Head of caudate nucleus (tissue), 42 donors: ENCODE results near the gene FAM120C.

Experiments used
- DNase-seq, 42 donors: peaks; one replicate each; pipeline versions ENCODE4 v3.0.0 to v3.0.0-alpha.2; 2020 to 2021; ENCODE audit warnings: mixed read lengths in 7 of 42
- intact Hi-C: fragments of 100-400 bp; cut with DNase I; formaldehyde crosslinking; loops from one replicate; pipeline ENCODE4 v1.15.0; 2022

FAM120C gene, protein sequence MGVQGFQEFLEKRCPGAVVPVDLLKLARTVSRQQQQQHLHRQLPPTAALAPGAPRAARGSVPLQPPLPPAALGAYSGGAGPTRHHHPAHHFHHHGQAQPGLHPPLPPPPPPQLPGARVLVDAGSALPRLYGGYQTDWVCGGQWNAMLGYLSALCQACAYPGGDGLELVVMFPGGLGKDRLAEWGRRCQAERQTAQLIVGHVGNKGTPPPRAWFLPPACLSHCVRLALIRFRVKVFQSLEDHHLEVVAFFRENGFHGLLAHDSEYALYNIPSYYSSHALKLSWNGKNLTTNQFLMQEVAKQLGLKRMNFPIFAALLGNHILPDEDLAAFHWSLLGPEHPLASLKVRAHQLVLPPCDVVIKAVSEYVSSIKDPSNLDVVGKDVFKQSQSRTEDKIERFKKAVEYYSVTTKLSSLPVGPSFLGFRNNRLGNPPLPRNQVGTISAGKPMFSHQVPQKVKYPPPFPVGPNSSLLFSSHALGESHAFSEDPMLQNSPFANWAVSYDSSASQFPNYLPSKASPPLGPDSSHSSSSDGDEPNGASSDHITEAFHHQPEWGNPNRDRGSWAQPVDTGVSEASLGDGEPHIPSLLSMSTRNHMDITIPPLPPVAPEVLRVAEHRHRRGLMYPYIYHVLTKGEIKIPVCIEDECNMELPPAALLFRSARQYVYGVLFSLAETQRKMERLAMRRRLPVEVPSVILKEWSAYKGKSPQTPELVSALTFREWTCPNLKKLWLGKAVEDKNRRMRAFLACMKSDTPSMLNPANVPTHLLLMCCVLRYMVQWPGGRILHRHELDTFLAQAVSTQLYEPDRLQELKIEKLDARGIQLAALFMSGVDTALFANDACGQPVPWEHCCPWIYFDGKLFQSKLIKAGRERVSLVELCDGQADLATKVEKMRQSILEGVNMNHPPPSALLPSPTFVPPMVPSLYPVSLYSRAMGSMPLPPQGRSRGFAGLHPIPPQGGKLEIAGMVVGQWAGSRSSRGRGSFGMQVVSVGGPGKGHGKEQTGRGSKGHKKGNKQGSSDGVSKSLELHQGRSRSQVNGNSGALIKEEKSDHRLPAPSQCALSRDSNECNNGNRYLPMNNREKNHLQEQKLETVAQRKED

DNA sequence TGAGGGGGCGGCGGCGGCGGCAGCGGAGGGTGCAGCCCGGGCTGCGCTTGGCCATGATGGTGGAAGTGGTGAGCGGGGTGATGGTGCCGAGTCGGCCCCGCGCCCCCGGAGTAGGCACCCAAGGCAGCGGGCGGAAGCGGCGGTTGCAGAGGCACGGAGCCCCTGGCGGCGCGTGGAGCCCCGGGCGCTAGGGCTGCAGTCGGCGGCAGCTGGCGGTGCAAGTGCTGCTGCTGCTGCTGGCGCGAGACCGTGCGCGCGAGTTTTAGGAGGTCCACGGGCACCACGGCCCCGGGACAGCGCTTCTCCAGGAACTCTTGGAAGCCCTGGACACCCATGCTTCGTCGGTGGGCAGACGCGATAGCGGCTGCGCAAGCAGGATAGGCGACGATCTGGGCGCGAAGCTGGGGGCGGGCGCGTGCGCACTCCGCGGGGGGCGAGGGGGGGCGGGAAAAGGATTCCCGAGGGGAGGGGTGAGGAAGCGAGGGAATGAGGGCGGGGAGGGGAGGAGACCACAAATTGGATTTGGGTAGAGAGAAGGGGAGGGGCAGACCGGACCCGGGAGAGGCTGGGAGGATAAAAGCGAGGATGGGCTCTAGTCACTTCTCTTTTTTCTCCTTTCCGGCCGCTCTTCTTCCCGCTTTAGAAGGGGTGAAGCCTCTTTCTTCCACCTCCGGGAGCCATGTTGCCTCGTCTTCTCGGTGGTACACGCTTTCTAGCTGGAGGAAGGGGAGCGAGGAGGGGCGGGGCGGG lies at the start of gene FAM120C:
TSS of gene FAM120C (minus strand) at position 391 of the 750 bp plus-strand sequence. CDS start at position 335, 56 bp downstream.
- intact Hi-C loops = loop anchor here (5.0 kb wide), 1 partner anchor 141 kb away; the partner anchor contains the start of gene PHF8
- peak; percentile 12 to 85 (median 68) for DNase-seq

DNA sequence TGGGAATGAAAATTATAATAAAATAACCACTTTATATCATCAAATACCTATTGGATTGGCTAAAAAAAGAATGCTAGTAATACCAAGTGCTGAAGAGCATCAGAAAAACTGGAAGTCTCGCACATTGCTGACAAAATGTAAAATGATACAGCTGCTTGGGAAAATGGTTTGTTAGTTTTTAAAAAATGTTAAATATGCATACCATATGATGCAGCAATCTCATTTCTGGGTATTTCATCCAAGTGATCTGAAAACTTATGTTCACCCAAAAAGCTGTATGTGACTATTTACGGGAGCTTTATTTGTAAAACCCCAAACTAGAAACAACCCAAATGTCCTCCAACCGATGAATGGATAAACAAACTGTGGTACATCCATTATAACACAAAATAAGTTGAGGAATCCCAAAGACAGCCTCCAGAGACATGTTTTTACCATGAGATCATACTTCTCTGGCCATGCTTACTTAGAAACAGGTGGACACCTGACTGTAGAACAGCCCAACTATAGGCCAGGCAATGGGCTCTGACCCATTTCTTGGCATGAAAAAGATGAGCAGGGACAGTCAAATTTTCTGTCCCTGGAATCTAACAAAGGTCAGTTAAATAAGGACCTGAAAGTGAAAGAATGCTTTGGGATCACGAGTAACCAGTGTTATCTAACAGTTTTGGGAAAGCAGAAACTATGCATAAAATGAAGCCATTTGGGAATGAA lies 47.5 kb upstream of the FAM120C start:
- intact Hi-C loops = no loop called here
- DNase-seq = no peak

DNA sequence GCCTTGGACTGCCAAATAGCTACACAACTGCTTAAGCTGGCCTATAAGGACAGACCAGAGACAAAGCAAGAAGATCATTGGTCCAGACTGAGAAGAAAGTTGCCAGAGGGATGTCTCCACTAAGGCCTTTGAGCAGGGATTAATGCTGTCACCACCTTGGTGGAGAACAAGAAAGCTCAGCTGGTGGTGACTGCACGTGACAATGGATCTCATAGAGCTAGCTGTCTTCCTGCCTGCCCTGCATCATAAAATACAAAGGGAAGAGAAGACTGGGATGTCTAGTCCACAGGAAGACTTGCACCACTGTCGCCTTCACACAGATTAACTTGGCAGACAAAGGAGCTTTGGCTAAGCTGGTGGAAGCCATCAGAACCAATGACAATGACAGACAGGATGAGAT lies 40.5 kb upstream of the FAM120C start:
- intact Hi-C loops = no loop called here
- DNase-seq = no peak

DNA sequence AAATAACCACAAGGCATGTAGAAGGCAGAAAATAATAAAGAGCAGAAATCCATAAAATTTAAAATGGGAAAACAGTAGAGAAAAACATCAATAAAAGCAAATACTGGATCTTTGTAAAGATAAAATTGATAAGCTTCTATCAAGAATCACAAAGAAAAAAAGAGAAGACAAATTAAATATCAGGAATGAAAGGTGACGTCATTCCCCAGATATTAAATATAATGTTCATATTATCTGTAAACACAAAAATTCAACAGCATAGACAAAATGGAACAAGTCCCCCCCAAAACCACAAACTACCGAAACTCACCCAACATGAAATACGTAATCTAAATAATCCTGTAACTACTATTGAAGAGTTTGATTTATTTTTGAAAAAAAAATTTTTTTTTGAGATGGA lies 30.5 kb upstream of the FAM120C start:
- no peak for DNase-seq
- intact Hi-C loops = no loop called here

DNA sequence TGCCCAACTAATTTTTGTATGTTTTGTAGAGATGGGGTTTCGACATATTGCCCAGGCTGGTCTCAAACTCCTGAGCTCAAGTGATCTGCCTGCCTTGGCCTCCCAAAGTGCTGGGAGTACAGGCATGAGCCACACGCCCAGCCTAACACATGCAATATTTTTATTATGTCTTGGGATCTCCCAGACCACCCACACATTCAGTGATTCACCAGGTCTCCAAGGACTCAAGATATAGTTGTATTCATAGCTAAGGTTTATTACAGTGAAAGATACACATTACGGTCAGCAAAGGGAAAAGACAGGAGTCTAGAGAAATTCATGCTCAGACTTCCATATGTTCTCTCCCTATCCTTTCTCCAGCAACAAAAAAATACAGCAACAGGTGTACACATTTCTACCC lies 25.5 kb upstream of the FAM120C start:
- intact Hi-C loops = no loop called here
- no peak for DNase-seq

DNA sequence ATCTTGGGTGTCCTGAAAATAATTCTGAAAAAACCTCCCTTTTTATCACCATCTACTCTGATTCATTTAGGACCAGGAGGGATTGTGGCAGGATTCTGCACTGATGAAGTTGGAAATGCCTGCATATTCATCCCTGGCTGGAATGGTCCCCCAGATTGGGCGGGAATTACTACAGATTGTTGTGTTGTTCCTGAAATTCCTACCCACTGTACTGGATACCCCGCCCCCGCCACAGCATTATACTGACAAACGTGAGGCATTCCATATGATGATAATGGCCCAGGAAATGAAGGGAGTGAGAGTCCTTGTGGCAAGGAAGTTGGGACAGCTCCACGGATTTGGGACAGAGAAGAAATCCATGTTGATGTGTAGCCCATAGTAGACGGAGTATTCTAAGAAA lies 15.2 kb upstream of the FAM120C start:
- DNase-seq = no peak
- intact Hi-C loops = no loop called here

DNA sequence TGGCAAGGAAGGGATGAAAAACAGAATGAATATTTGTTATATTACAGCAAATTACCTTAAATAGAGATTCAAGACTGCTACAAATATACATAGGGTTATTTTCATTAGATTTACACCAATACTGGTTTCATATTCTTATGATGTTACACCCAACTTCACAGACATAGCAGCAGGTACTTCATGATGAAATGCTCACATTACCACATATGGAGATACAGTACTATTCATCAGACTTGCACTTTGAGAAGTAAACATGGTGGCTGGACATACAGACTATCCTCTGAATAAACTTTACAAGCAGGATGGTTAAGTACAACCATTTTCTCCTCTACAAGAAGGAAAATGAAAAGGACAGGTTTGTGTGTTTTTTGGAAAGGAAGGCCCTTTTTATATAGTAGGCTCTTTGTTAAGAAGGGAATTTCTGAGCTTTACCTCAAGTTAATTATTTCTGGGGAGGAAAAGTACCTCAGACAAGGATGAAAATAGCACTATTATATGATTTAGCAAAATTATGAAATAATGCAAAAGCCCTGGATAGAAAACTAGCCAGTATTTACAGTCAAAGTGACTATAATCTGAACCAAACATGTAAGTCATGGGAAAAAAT lies 12.0 kb upstream of the FAM120C start:
- no peak for DNase-seq
- intact Hi-C loops = no loop called here

DNA sequence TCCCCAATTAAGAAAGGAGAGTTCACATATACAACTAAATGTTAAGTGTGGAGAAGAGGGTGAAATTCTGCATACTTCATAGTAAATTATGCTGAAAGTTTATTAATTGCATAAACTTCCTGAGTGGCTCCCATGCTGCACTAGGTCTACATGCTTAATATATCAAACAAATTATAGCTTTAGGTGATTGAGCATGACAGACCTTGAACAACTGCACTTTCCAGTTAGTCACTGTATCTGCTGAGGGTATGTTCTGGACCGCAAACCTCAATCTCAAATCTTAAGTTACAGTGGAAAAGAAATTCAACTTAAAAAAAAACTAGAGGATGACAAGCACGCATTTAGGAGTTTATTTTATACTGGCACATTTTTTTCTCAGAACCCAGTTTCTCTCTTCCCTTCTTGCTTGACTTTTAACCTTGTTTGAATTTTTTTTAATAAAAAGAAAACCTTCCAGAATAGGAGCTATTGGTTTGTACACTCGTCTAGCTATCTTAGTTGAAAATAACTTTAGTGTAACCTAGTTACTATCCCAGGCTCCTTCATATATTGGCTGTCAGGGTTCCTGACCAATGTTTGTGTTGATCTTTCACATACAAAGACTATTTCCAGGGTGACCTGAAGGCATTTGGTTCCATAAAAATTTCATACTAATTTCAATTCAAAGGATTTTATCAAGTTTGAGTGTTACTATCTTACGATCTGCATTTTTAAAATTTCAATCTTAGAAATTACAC lies 10.2 kb upstream of the FAM120C start:
- no peak for DNase-seq
- intact Hi-C loops = no loop called here

DNA sequence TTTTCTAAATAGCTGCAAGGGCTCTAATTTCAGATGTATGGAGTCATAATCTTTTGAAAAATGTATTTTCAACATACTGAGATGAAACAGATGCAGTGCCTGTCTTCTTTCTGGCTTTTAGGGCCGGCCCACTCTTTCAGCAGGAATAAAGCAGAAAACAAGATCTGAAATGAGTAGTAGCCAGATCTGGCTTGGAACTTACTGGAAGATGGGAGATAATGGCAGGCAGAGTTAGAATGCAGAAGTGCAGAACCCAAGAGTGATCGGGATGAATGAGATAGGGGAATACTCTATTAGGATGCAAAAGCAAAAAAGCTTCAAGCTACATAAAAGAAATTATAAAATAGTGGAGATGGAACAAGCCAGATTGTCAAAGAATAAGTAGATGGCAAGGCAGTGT lies 1.4 kb upstream of the FAM120C start:
- intact Hi-C loops = loop anchor here (5.0 kb wide), 1 partner anchor 142 kb away; the partner anchor contains the start of gene PHF8
- DNase-seq = no peak

DNA sequence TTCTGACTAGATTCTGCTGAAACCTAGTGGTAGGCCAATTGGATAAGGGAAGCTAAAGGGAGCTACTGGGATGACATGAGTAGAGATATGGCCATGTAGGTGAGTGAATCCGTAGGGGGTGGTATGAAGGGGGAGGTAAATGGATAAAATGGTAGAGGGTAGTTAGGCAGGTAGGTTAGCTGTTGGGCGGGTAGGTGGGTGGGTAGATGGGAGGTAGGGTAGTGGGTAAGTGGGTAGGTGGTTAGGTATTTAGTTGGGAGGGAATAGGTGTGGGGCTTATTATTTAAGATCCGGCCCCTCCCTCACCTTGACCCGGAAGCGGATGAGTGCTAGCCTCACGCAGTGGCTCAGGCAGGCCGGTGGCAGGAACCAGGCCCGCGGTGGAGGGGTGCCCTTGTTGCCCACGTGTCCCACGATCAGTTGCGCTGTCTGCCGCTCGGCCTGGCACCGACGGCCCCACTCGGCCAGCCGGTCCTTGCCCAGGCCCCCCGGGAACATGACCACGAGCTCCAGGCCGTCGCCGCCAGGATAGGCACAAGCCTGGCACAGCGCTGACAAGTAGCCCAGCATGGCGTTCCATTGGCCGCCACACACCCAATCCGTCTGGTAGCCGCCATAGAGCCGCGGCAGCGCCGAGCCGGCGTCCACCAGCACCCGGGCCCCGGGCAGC lies 725 bp downstream of the FAM120C start:
- peak; percentile 46 to 89 (median 74) for DNase-seq
- intact Hi-C loops = loop anchor here (5.0 kb wide), 1 partner anchor 140 kb away; the partner anchor contains the start of gene PHF8

DNA sequence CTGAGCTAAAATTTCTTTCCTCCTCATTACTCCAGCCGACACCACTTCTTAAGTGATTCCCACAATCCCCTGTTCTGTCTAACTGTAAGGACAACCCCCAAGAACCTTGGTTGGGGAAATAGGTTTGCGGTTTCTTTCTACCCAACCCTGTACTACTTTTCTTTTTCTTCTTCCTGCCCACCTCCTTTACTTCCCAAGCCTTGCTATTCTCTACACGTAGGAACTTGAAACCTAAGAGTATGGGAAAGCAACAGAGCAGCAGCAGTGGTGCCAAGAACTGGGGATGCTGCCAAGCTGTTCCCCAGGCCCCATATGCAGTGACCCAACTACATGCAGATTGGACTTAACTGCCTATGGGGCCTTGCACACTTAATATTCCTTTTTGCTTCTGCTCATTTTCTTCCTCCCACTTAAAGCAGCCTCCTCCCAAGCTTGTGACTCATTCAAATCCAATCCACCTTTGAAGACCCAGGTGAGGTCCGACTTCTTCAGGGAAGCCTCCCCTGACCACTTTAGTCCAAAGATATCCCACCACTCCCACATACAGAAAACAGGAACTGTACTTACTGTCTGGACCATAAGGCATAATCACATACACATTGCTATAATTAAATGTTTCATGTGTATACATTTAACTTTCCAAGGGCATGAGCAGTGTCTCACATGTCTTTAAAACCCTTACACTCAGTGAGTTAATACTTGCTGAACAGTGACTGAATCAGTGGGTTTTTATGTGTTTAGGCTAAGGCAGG lies 1.7 kb downstream of the FAM120C start:
- DNase-seq = peak in 3 of 42 donors; percentile 3 to 37 (median 24)
- intact Hi-C loops = loop anchor here (5.0 kb wide), 1 partner anchor 139 kb away; the partner anchor contains the start of gene PHF8

DNA sequence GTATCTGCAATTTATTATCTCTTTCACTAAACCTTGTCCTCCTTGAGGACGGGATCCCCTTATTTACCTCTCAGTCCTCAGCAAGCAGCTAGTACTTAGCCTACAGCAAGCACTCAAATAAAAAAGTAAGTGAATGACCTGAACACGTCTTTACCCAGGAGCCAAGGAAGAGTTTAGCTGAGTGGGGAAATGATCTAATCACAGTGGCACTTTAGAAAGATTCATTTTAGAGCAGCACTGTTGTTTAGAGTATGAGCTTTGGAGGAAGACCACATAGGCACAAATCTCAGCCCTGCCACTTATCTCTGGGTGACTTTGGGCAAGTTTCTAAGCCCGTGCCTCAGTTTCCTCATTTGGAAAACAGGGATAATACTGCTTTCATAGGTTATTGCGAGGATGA lies 2.7 kb downstream of the FAM120C start:
- no peak for DNase-seq

DNA sequence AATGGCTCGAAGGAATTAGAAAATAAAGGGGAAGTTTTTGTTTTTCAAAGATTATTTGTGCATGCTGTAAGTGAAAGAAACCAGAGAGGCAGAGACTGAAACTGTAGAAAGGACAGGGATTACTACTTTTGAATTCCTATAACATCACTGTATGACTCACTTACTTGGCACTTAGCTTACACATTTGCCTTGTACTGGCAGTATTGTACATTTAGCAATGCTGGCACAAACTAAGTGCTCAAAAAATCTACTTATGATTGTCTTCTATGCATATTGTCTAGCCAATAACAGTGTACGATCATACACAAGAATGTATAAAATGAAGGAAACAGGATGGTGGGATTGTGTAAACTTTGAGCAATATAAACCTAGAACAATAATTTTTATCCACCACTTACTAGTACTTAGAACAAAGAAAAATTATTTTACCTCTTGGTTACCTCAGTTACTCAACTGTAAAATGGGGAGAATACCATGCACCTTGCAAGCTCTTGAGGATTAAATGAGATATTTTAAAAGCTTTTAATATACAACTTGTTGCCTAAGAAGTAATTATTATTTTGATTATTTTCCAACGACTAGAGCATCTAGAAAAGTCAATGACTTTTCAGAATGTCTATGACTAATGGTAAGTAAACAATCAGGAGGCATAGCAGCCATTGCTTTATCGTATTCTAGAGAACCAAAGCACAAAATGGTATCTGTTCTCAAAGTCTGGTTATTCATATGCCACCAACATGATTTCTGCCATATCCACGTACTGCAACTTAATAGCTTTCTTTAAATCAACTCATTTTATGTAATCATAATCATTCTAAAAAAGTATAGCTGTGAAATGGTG lies 4.7 kb downstream of the FAM120C start:
- intact Hi-C loops = no loop called here

More for the DNA sequence above, 2.7 kb downstream of the FAM120C start:
- intact Hi-C loops = loop anchor here (5.0 kb wide), 1 partner anchor 138 kb away; the partner anchor contains the start of gene PHF8

DNA sequence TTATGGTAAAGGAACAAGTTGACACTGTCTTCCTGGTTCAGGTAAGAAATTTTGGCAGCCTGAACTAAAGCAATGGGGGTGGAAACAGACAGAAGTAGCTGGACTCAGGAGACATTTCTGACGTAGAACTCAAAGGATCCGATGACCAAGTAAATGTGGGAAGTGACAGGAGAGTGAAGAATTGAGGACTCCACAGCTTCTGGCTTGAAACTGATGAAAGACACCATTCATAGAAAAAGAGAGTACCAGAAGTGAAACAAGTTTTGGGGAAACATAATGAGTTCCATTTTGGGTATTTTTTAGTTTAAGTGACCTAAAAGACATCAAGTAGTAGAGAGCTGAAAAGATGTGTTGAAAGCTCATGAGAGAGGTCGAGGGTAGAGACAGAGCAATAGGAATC lies 5.7 kb downstream of the FAM120C start:
- DNase-seq = peak in 1 of 42 donors; percentile 34
- intact Hi-C loops = no loop called here

More for the DNA sequence above, 4.7 kb downstream of the FAM120C start:
- DNase-seq = no peak

DNA sequence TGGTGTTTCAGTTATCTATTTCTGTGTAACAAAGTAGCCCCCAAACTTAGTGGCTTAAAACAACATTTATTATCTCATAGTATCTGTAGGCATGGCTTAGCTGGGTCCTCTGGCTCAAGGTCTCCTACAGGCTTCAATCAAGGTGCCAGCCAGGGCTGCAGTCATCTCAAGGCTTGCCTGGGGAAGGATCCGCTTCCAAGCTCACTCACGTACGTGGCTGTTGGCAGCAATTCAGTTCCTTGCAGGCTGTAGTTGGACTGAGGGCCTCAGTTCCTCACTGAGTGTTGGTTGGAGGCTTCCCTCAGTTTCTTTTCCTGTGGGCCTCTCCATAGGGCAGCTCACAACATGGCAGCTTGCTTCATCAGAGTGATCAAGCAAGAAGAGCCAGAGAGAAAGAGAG lies 9.3 kb downstream of the FAM120C start:
- no peak for DNase-seq
- intact Hi-C loops = no loop called here
